Measurements from ENCODE around the gene C2CD4B.

Gene C2CD4B

GRCh38 chr15:62149729-62150128 is 15.4 kb downstream of the C2CD4B start:
- no peak for DNase-seq (ENCODE audit: low spot score)

- no peak for DNase-seq (ENCODE audit: low spot score)
These were observed 17.5 kb downstream of the C2CD4B start for GRCh38 chr15:62147551-62147950.

- no peak for DNase-seq (ENCODE audit: low spot score)
These were observed 17.9 kb downstream of the C2CD4B start for GRCh38 chr15:62147149-62147548.

- DNase-seq (ENCODE audit: low spot score), result no peak
These were observed 19.9 kb downstream of the C2CD4B start for GRCh38 chr15:62145015-62145735.

- DNase-seq (ENCODE audit: low spot score), result no peak
These were observed 22.3 kb downstream of the C2CD4B start for GRCh38 chr15:62142736-62143135.

- DNase-seq (ENCODE audit: low spot score), result no peak
These were observed 23.2 kb downstream of the C2CD4B start for GRCh38 chr15:62141643-62142588.

GRCh38 chr15:62141200-62141599 is 23.9 kb downstream of the C2CD4B start:
- no peak for DNase-seq (ENCODE audit: low spot score)

GRCh38 chr15:62138124-62138523 is 27.0 kb downstream of the C2CD4B start:
- no peak for DNase-seq (ENCODE audit: low spot score)

GRCh38 chr15:62136911-62137865 is 27.9 kb downstream of the C2CD4B start:
- DNase-seq (ENCODE audit: low spot score), result no peak

- DNase-seq (ENCODE audit: low spot score), result no peak
These were observed 29.5 kb downstream of the C2CD4B start for GRCh38 chr15:62135532-62136134.

GRCh38 chr15:62133141-62133540 is 31.9 kb downstream of the C2CD4B start:
- no peak for DNase-seq (ENCODE audit: low spot score)

GRCh38 chr15:62128916-62129315 is 36.2 kb downstream of the C2CD4B start:
- no peak for DNase-seq (ENCODE audit: low spot score)

GRCh38 chr15:62126364-62126763 is 38.7 kb downstream of the C2CD4B start:
- DNase-seq (ENCODE audit: low spot score), result no peak

GRCh38 chr15:62125773-62126172 is 39.3 kb downstream of the C2CD4B start:
- peak; percentile 38 for DNase-seq (ENCODE audit: low spot score)

- DNase-seq (ENCODE audit: low spot score), result no peak
These were observed 40.1 kb downstream of the C2CD4B start for GRCh38 chr15:62124973-62125303.

GRCh38 chr15:62124176-62124972 is 40.7 kb downstream of the C2CD4B start:
- DNase-seq (ENCODE audit: low spot score), result no peak

GRCh38 chr15:62122249-62122648 is 42.8 kb downstream of the C2CD4B start:
- DNase-seq (ENCODE audit: low spot score), result no peak

GRCh38 chr15:62121273-62122015 is 43.6 kb downstream of the C2CD4B start:
- DNase-seq (ENCODE audit: low spot score), result no peak

- no peak for DNase-seq (ENCODE audit: low spot score)
These were observed 44.3 kb downstream of the C2CD4B start for GRCh38 chr15:62120776-62121175.

- no peak for DNase-seq (ENCODE audit: low spot score)
These were observed 45.2 kb downstream of the C2CD4B start for GRCh38 chr15:62119874-62120273.

Measured in SK-N-DZ (cell line).